HG03095 (cell line): ENCODE results near the gene FOXP2.

Experiments
- ATAC-seq: cut with Tn5 transposase; IDR thresholded peaks from one replicate; pipeline ENCODE4 v1.9.1; 2021; ENCODE audit warnings: moderate library complexity; ENCODE audit not compliant: unreplicated experiment

Gene FOXP2

DNA sequence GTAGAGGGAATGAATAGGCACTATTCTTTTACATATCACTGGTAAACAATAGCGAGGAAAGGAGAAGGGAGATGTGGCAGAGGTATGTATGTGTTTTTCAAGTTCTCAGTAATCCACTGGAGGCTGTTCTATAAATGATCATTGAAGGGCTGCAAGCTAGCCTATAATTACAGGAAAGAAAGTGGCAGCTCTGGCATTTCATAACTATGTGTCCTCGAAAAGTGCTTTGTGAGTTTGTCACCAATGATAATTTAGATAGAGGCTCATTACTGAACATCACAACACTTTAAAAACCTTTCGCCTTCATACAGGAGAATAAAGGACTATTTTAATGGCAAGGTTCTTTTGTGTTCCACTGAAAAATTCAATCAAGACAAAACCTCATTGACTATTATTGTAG lies 235.1 kb downstream of the FOXP2 start:
- ATAC-seq, result no peak

DNA sequence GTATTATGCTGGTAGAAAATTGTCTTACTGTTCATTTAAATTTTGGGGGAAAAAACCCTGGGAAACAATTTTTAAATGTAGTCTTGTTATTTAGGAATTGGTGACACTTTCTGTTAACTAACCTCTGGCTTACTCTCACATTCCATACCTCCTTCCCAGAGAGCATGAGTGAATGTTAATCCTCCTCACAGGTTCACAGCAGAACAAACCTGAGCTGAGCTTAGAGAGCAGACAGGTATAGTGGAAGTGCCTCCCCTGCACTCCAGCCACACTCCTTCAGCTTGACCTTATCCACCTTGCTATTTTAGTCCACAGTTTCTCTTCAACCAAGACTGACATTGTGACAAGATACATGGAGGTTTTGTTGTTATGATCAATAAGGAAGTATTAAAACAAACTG lies 235.9 kb downstream of the FOXP2 start:
- no peak for ATAC-seq

- no peak for ATAC-seq
Observed at GRCh38 chr7:114652041-114652440, 237.4 kb downstream of the FOXP2 start.

DNA sequence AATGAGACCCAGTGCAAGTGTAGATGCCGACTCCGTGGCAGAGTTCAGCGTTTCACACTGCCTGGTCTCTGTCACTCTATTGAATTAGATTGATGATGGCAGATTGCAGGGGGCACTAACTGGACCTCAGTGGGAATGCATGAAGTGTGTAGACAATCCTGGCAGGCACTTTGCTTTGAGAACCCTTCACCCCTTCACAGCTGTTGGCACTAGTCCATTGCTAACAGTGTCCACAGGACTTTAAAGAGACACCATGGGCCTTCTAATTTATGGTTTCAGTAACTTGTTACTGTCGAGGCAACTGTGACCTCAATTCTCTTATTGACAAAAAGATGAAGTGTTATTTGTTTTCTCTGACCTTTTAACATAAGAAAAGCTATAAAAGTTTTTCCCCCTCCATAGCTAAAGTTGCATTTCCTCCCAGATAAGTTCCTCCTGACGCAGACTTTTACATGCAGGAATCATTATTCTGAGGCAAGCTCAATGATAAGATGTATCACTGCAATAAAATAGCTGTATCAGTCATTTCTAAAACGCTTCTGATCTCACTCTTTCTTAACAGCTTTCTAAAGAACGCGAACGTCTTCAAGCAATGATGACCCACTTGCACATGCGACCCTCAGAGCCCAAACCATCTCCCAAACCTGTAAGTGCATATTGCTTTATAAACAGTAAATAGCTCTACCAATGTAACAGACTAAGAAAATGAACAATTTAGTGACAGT lies 238.9 kb downstream of the FOXP2 start:
- no peak for ATAC-seq

DNA sequence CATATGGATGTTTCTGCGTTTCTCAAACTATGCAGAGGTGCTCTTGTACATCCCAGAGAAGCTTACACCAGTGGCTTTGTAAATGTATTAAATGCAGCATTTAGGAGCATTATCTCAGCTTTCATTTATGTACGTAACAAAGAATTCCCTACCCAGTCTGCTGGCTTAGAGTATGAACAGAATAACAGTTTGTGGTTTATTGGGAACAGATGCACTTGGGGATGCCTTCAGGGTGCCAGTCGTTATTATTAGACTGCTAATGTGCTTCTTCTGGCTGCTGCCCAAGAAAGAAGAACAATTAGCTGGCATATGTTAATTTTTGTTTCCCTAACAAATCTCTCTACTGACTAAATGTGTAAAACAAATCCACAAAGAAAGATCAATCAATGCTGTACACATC lies 241.9 kb downstream of the FOXP2 start:
- no peak for ATAC-seq

GRCh38 chr7:114657279-114657678 lies 242.7 kb downstream of the FOXP2 start:
- ATAC-seq, result no peak

DNA sequence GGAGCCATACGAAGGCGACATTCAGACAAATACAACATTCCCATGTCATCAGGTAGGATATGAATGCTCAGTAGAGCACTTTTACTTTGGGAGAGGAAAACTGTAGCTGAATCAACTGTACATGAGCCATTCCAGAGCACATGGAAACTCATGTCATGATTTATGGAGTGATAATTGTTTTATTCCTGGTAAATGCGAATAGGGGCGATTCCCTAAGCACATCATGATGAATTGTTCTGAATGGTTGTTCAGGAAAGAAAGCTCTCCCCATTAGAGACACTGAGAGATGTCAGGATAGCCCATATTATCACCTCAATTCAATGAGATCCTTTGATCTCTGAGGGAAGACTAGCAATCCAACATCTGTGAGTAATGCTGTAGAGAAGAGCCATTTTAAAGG lies 243.6 kb downstream of the FOXP2 start:
- ATAC-seq, result no peak

DNA sequence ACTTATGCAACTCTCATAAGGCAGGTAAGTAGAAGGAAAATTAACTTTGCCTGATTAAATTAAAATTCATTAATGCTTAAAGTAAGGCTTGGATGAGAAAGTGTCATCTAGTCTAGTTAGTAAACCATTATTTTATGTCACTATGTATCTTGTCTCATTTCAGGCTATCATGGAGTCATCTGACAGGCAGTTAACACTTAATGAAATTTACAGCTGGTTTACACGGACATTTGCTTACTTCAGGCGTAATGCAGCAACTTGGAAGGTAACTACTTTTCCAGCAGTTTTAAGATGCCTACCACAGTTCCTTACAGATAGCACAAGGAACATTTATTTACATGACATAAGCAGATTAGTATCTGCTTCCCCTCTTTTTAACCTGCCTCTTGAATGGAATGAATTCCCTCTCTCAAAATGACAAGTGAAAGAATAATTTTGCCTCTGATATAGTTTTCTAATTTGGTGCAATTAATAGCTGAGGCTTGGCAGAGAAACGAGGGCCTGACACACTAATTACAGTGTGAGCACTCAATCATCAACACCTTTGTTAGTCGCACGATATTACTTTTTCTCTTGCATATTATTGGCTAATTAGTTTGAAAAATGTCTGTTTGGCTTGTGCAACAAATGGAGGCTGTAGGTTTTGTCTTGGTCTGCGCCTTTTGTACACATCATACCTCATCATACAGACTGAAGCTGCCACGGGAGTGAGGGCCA lies 245.0 kb downstream of the FOXP2 start:
- ATAC-seq, result no peak

GRCh38 chr7:114660126-114660486 lies 245.5 kb downstream of the FOXP2 start:
- ATAC-seq, result no peak

- no peak for ATAC-seq
Observed at GRCh38 chr7:114660753-114661152, 246.1 kb downstream of the FOXP2 start.

DNA sequence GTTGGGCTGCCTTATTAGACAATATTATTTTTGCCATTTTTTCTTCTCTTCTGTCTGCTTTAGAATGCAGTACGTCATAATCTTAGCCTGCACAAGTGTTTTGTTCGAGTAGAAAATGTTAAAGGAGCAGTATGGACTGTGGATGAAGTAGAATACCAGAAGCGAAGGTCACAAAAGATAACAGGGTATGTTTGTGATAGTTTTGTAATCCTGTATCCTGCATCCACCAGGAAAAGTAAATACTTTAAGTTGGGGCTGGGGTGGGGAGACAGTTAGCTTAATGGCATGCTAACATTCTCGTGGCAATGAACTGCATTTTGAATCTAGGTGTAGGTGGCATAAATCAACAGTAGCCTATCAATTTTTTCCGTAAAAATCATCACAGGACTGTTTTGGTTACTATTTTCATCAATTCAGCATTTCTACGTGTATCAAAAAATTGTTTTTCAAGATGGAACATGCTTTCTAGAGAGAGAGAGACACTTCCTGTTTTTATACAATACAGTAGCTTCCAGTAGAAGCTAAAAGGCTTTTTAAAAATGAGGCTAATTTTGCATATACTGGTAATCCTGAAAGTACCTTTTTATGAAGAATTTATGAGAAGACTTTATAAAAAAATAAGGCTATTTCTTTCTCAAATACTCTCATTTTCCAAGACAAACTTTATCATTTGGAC lies 247.5 kb downstream of the FOXP2 start:
- ATAC-seq, result no peak

DNA sequence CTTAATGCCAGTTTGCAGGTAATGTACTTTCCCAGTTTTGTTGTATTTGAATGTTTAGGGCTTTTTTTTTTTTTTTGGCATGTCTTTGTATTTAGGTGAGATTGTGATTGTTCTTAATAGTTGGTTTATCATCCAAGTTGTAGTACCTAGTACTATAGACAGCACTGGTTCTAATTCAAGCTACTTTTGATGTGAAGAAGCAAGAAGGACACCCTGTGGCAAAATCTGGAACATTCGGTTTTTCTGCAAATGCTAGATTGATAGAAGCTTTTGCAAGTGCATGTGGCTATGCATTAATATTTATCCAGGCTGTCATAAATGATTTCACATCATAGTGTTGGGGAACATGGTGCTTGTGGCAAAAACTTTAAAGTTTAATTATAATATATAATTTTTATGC lies 248.9 kb downstream of the FOXP2 start:
- ATAC-seq, result peak; percentile 54

DNA sequence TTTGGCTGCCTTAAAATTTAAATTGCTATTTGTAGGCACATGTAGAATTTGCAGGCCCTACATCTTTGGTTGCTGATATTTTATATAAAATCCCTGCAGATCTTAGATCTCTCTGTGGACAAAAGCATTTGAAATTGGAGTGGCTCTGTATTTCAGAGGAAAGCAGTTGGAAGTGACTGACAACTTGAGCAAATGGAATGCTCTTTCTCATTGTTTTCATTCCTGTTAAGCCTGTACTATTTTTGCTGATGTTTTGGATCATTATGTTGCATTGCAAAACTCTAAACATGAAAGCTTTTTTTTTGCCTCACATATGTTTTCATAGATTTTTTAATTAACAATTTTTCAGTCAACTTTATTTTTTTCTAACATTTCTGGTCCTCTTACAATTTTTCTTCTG lies 256.1 kb downstream of the FOXP2 start:
- ATAC-seq, result no peak

DNA sequence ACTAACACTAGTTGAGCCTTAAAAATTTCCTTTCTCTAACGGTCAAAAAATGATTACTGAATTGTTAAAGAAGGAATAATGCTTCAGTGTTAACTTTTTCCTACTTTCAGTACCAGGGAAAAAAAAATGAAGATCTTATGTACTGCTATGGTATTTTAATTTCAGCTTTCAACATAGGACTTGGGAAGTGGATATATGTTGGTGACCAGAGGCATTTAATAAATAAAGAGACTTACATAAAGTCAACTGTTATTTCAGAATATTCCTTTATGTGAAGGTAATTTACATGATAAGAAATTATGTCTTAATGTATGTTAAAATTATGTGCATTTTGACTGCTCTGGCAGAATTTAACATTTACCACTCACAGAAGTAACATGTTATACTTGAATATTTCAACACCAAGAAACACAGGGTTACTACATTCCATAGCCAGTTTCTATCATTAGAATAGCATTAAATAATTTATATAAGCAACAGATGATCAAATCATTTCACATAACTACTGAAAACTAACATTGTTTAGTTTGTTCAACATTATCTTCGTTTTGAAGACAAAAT lies 257.0 kb downstream of the FOXP2 start:
- no peak for ATAC-seq

DNA sequence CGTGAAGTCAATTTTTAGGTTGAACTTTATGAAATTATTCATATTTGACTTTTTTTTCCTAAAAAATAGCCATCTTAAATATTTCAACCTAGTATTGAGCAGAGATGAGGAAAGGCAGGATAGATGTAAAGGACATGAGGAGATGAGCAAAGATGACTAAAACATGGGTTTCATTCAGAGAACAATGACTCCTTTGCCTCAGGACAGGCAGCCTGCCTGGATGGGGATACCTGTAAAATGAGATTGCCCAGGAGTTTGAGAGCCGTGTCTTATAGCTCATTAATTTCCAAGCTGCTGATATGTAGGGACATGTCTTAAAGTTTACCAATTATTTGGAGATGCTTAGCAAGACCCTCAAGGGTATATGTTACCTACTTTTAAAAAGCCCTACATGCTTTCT lies 263.5 kb downstream of the FOXP2 start:
- ATAC-seq, result no peak

- ATAC-seq, result no peak
Observed at GRCh38 chr7:114687238-114687637, 272.6 kb downstream of the FOXP2 start.

GRCh38 chr7:114688443-114689055 lies 273.9 kb downstream of the FOXP2 start:
- no peak for ATAC-seq

GRCh38 chr7:114689406-114689805 lies 274.8 kb downstream of the FOXP2 start:
- no peak for ATAC-seq

DNA sequence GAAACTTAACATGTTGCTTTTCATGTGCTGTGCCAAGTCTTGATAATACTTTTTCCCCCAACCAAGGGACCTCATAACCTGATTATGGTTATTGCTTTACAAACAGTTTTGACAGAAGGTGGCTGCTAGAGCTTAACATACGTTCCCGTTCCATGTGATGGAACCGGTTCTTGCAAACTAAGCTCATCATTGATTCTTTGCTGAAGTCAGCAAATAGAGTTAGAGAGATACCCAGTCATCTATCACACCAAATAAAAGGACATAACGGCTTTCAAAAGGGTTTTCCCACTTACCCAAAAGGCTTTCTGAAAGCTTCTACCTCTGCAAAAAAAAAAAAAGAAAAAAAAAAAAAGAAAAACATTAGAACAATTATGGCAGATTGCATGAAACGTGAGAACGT lies 277.0 kb downstream of the FOXP2 start:
- no peak for ATAC-seq

DNA sequence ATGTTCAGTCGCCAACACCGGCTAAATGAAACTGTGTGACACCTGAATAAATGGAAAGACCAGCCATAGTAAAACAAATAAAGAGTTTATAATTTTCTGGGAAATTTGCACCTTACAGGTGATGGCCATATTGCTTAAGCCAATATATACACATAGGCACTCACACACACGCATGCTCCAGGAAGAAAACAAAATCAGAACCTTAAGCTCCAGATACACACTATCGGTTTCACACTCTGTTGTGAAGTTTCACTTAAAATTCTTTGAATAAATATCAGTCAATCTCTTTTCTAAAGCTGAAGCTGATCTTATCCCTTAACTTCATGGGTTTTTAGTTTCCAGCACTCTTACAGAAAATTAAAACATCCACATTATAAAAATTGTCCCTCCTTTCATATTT lies 280.6 kb downstream of the FOXP2 start:
- no peak for ATAC-seq

DNA sequence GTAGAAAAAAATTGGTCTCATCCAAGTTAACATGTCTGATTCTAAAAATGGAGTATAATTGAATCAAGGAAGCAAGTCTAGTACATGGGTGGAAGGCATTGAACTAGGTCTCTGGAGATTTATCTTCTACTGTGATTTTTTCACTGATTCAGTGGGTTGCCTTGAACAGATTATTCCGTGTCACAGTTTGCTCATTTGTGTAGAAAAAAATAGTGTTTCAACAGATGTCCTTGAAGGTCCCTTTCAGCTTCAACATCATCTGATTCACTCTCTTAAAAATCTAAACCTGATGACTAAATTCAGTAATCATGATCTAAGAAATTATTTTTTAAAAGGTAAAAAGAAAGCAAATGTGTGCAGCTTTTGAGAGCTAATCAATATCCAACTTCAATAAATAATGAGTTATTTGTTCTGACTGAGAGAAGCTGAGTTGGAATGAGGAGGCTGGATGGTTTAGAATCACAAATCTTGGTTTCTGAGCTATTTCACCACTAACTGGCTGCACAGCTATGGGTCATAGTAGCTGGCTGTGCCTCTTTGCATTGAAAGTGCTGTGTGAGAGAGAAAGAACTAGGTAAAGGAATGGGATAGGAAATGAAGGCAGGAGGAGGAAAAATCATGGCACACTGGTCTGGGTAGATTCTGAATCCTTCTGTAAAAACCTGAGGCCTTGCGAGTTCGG lies 285.8 kb downstream of the FOXP2 start:
- ATAC-seq, result no peak
